Left ventricle myocardium inferior (tissue), 1 donor: ENCODE measurements around the gene CYP2W1. TPM values are rescaled to one million over a fixed set of nuclear protein-coding genes. Genes with fewer than 3 reads are reported as not detected.

Experiments used
- DNase-seq: peaks from one replicate; pipeline ENCODE4 v3.0.0-alpha.2; 2020
- H3K27ac ChIP-seq: fragments of 200-600 bp; replicated peaks from 2 replicates; pipeline ENCODE4 v1.8.0; 2021
- H3K27me3 ChIP-seq: fragments of 200-600 bp; 2 replicates; pipeline ENCODE4 v1.8.0; 2021; ENCODE audit warnings: low read depth
- H3K36me3 ChIP-seq: fragments of 200-600 bp; 2 replicates; pipeline ENCODE4 v1.8.0; 2021
- H3K4me1 ChIP-seq: fragments of 200-600 bp; 2 replicates; pipeline ENCODE4 v1.8.0; 2021
- H3K4me3 ChIP-seq: fragments of 200-600 bp; 2 replicates; pipeline ENCODE4 v1.8.0; 2021; ENCODE audit warnings: mild to moderate bottlenecking, moderate library complexity
- H3K9me3 ChIP-seq: fragments of 200-600 bp; replicated peaks from 2 replicates; pipeline ENCODE4 v1.8.0; 2021
- CTCF ChIP-seq: fragments of 200-600 bp; IDR thresholded peaks from 2 replicates; pipeline ENCODE4 v1.8.0; 2021; ENCODE audit warnings: antibody characterized with exemption, mild to moderate bottlenecking, borderline replicate concordance
- intact Hi-C: fragments of 100-400 bp; cut with micrococcal nuclease; formaldehyde crosslinking; loops from one replicate; pipeline ENCODE4 v1.11.0; 2022
- total RNA-seq: library from RNA; stranded (reverse); fragmentation: NEBNext Ultra II Directional; extraction: Animal tissue kit (Norgen Biotek cat#: 25700); gene quantifications from one replicate; pipeline ENCODE4 v1.2.1, GENCODE V29; 2021
- donor health status: DM: no; HTN: yes; CAD: no; lungs with severe emphysema.

CYP2W1 gene
- total RNA-seq, 1 donor from 2014 or later: not detected

- H3K4me1 ChIP-seq: peaks cover 10% of the 10 kb centered on the region
- no peak for TF ChIP-seq CTCF
- H3K36me3 ChIP-seq: no peaks in the 10 kb centered on the region
- intact Hi-C loops: no loop called here
- H3K4me3 ChIP-seq: no peak overlapping the region
- H3K27me3 ChIP-seq: peaks cover 70% of the 10 kb centered on the region
- no peak for DNase-seq
- no peaks in the 10 kb centered on the region for H3K9me3 ChIP-seq
- H3K27ac ChIP-seq: no peak overlapping the region
These were observed 3.1 kb downstream of the CYP2W1 start for GRCh38 chr7:985915-986741.

- Histone ChIP-seq H3K4me1 (peaks cover 18% of the 10 kb centered on the region), H3K27ac (no peak overlapping the region), H3K4me3 (no peak overlapping the region), H3K9me3 (no peaks in the 10 kb centered on the region), H3K36me3 (no peaks in the 10 kb centered on the region), H3K27me3 (peaks cover 70% of the 10 kb centered on the region)
- intact Hi-C loops: no loop called here
- DNase-seq: no peak
- TF ChIP-seq CTCF: no peak
These were observed 4.1 kb downstream of the CYP2W1 start for GRCh38 chr7:986766-987751.

GRCh38 chr7:987909-988308 is 4.9 kb downstream of the CYP2W1 start:
- Histone ChIP-seq H3K4me3 (no peak overlapping the region), H3K36me3 (no peaks in the 10 kb centered on the region), H3K9me3 (no peaks in the 10 kb centered on the region), H3K27ac (no peak overlapping the region), H3K27me3 (peaks cover 67% of the 10 kb centered on the region), H3K4me1 (peaks cover 20% of the 10 kb centered on the region)
- no peak for DNase-seq
- no peak for TF ChIP-seq CTCF
- intact Hi-C loops: no loop called here

- no peak for TF ChIP-seq CTCF
- no peak for DNase-seq
- intact Hi-C loops: no loop called here
These were observed 5.5 kb downstream of the CYP2W1 start for GRCh38 chr7:988426-988911.

GRCh38 chr7:988963-989529 is 6.1 kb downstream of the CYP2W1 start:
- Histone ChIP-seq H3K4me3 (no peak overlapping the region), H3K36me3 (no peaks in the 10 kb centered on the region), H3K4me1 (peaks cover 27% of the 10 kb centered on the region), H3K27ac (no peak overlapping the region), H3K9me3 (no peaks in the 10 kb centered on the region), H3K27me3 (peaks cover 56% of the 10 kb centered on the region)
- no peak for TF ChIP-seq CTCF
- intact Hi-C loops: no loop called here
- DNase-seq: no peak

More at GRCh38 chr7:988426-988911, 5.5 kb downstream of the CYP2W1 start:
- no peaks in the 10 kb centered on the region for H3K9me3 ChIP-seq
- H3K36me3 ChIP-seq: no peaks in the 10 kb centered on the region
- H3K27me3 ChIP-seq: peaks cover 61% of the 10 kb centered on the region
- no peak overlapping the region for H3K4me3 ChIP-seq
- no peak overlapping the region for H3K27ac ChIP-seq
- peaks cover 25% of the 10 kb centered on the region for H3K4me1 ChIP-seq
